Measurements from ENCODE around the gene ELANE.

The ELANE gene

GRCh38 chr19:852136-853013 lies at the start of gene ELANE:
ELANE (plus strand) TSS chr19:852303; CDS start chr19:852329, 26 bp downstream.
- DNase-seq, result no peak

- no peak for DNase-seq
These were observed 49.5 kb upstream of the ELANE start for GRCh38 chr19:802498-803098.

- no peak for DNase-seq
These were observed 49.0 kb upstream of the ELANE start for GRCh38 chr19:803099-803561.

- no peak for DNase-seq
These were observed 48.3 kb upstream of the ELANE start for GRCh38 chr19:803686-804418.

- no peak for DNase-seq
These were observed 47.5 kb upstream of the ELANE start for GRCh38 chr19:804419-805165.

- no peak for DNase-seq
These were observed 46.9 kb upstream of the ELANE start for GRCh38 chr19:805166-805551.

GRCh38 chr19:805600-806550 lies 46.2 kb upstream of the ELANE start:
- no peak for DNase-seq

GRCh38 chr19:806815-807421 lies 45.2 kb upstream of the ELANE start:
- no peak for DNase-seq

GRCh38 chr19:807627-808422 lies 44.3 kb upstream of the ELANE start:
- DNase-seq, result no peak

GRCh38 chr19:808423-808775 lies 43.7 kb upstream of the ELANE start:
- DNase-seq, result no peak

- no peak for DNase-seq
These were observed 41.8 kb upstream of the ELANE start for GRCh38 chr19:810077-810855.

- no peak for DNase-seq
These were observed 41.1 kb upstream of the ELANE start for GRCh38 chr19:810883-811489.

GRCh38 chr19:811506-812048 lies 40.5 kb upstream of the ELANE start:
- DNase-seq, result no peak

- no peak for DNase-seq
These were observed 39.9 kb upstream of the ELANE start for GRCh38 chr19:812049-812746.

GRCh38 chr19:812747-813218 lies 39.3 kb upstream of the ELANE start:
- DNase-seq, result no peak

- DNase-seq, result no peak
These were observed 38.6 kb upstream of the ELANE start for GRCh38 chr19:813219-814151.

All from NCI-H187 (cell line).